Measurements from ENCODE around the gene CRACR2A.

Gene CRACR2A

GRCh38 chr12:3727877-3728632 lies 24.9 kb downstream of the CRACR2A start:
- Mint-ChIP-seq H3K36me3 (ENCODE audit: insufficient read depth) (peaks cover 22% of the 10 kb centered on the region), H3K9me3 (no peaks in the 10 kb centered on the region), H3K4me3 (peak overlapping the region; percentile 56), H3K4me1 (peaks cover 37% of the 10 kb centered on the region), H3K27me3 (no peaks in the 10 kb centered on the region), H3K27ac (ENCODE audit: low read depth) (peak overlapping the region; percentile 81)
- DNase-seq (ENCODE audit: low spot score in 2 of 2) (peak; percentile 22 to 56), ATAC-seq (replicated peaks; ENCODE audit: extremely low read depth, poor library complexity, severe bottlenecking) (peak; percentile 89)

GRCh38 chr12:3727354-3727753 lies 25.6 kb downstream of the CRACR2A start:
- no peak for ATAC-seq (replicated peaks; ENCODE audit: extremely low read depth, poor library complexity, severe bottlenecking)
- no peak for DNase-seq (ENCODE audit: low spot score in 2 of 2)
- Mint-ChIP-seq H3K4me1 (peaks cover 37% of the 10 kb centered on the region), H3K27ac (ENCODE audit: low read depth) (peak overlapping the region; percentile 81), H3K27me3 (no peaks in the 10 kb centered on the region), H3K9me3 (no peaks in the 10 kb centered on the region), H3K36me3 (ENCODE audit: insufficient read depth) (peaks cover 22% of the 10 kb centered on the region), H3K4me3 (no peak overlapping the region)

GRCh38 chr12:3726456-3726855 lies 26.5 kb downstream of the CRACR2A start:
- no peak for DNase-seq (ENCODE audit: low spot score in 2 of 2)
- no peak for ATAC-seq (replicated peaks; ENCODE audit: extremely low read depth, poor library complexity, severe bottlenecking)
- no peaks in the 10 kb centered on the region for H3K9me3 Mint-ChIP-seq
- H3K4me1 Mint-ChIP-seq: peaks cover 42% of the 10 kb centered on the region
- H3K36me3 Mint-ChIP-seq (ENCODE audit: insufficient read depth): peaks cover 23% of the 10 kb centered on the region
- no peaks in the 10 kb centered on the region for H3K27me3 Mint-ChIP-seq
- H3K4me3 Mint-ChIP-seq: no peak overlapping the region
- H3K27ac Mint-ChIP-seq (ENCODE audit: low read depth): peak overlapping the region; percentile 81

GRCh38 chr12:3725388-3726115 lies 27.4 kb downstream of the CRACR2A start:
- H3K36me3 Mint-ChIP-seq (ENCODE audit: insufficient read depth): peaks cover 21% of the 10 kb centered on the region
- no peaks in the 10 kb centered on the region for H3K27me3 Mint-ChIP-seq
- no peaks in the 10 kb centered on the region for H3K9me3 Mint-ChIP-seq
- DNase-seq (ENCODE audit: low spot score in 2 of 2): no peak
- no peak for ATAC-seq (replicated peaks; ENCODE audit: extremely low read depth, poor library complexity, severe bottlenecking)
- H3K4me3 Mint-ChIP-seq: no peak overlapping the region
- peaks cover 45% of the 10 kb centered on the region for H3K4me1 Mint-ChIP-seq
- no peak overlapping the region for H3K27ac Mint-ChIP-seq (ENCODE audit: low read depth)

- DNase-seq (ENCODE audit: low spot score in 2 of 2) (no peak), ATAC-seq (replicated peaks; ENCODE audit: extremely low read depth, poor library complexity, severe bottlenecking) (no peak)
- H3K4me1 Mint-ChIP-seq: peaks cover 52% of the 10 kb centered on the region
- no peak overlapping the region for H3K4me3 Mint-ChIP-seq
- no peak overlapping the region for H3K27ac Mint-ChIP-seq (ENCODE audit: low read depth)
- H3K36me3 Mint-ChIP-seq (ENCODE audit: insufficient read depth): peaks cover 17% of the 10 kb centered on the region
- no peaks in the 10 kb centered on the region for H3K9me3 Mint-ChIP-seq
- no peaks in the 10 kb centered on the region for H3K27me3 Mint-ChIP-seq
Measured at GRCh38 chr12:3723916-3724805, 28.7 kb downstream of the CRACR2A start.

GRCh38 chr12:3722368-3722767 lies 30.5 kb downstream of the CRACR2A start:
- H3K9me3 Mint-ChIP-seq: no peaks in the 10 kb centered on the region
- H3K4me1 Mint-ChIP-seq: peaks cover 36% of the 10 kb centered on the region
- ATAC-seq (replicated peaks; ENCODE audit: extremely low read depth, poor library complexity, severe bottlenecking): no peak
- H3K27me3 Mint-ChIP-seq: no peaks in the 10 kb centered on the region
- no peak overlapping the region for H3K27ac Mint-ChIP-seq (ENCODE audit: low read depth)
- H3K4me3 Mint-ChIP-seq: no peak overlapping the region
- H3K36me3 Mint-ChIP-seq (ENCODE audit: insufficient read depth): peaks cover 11% of the 10 kb centered on the region
- DNase-seq (ENCODE audit: low spot score in 2 of 2): no peak

GRCh38 chr12:3720772-3721171 lies 32.1 kb downstream of the CRACR2A start:
- H3K27ac Mint-ChIP-seq (ENCODE audit: low read depth): no peak overlapping the region
- H3K4me1 Mint-ChIP-seq: peaks cover 23% of the 10 kb centered on the region
- DNase-seq (ENCODE audit: low spot score in 2 of 2): no peak
- H3K9me3 Mint-ChIP-seq: no peaks in the 10 kb centered on the region
- ATAC-seq (replicated peaks; ENCODE audit: extremely low read depth, poor library complexity, severe bottlenecking): no peak
- H3K4me3 Mint-ChIP-seq: no peak overlapping the region
- H3K36me3 Mint-ChIP-seq (ENCODE audit: insufficient read depth): peaks cover 14% of the 10 kb centered on the region
- no peaks in the 10 kb centered on the region for H3K27me3 Mint-ChIP-seq

- Mint-ChIP-seq H3K36me3 (ENCODE audit: insufficient read depth) (peaks cover 7% of the 10 kb centered on the region), H3K4me1 (peaks cover 22% of the 10 kb centered on the region), H3K27me3 (no peaks in the 10 kb centered on the region), H3K27ac (ENCODE audit: low read depth) (no peak overlapping the region), H3K9me3 (no peaks in the 10 kb centered on the region), H3K4me3 (no peak overlapping the region)
- ATAC-seq (replicated peaks; ENCODE audit: extremely low read depth, poor library complexity, severe bottlenecking): peak; percentile 54
- DNase-seq (ENCODE audit: low spot score in 2 of 2): no peak
Measured at GRCh38 chr12:3718100-3718499, 34.8 kb downstream of the CRACR2A start.

- ATAC-seq (replicated peaks; ENCODE audit: extremely low read depth, poor library complexity, severe bottlenecking) (no peak), DNase-seq (ENCODE audit: low spot score in 2 of 2) (no peak)
- Mint-ChIP-seq H3K36me3 (ENCODE audit: insufficient read depth) (peaks cover 7% of the 10 kb centered on the region), H3K27ac (ENCODE audit: low read depth) (no peak overlapping the region), H3K4me1 (peaks cover 22% of the 10 kb centered on the region), H3K9me3 (no peaks in the 10 kb centered on the region), H3K4me3 (no peak overlapping the region), H3K27me3 (no peaks in the 10 kb centered on the region)
Measured at GRCh38 chr12:3717283-3717898, 35.5 kb downstream of the CRACR2A start.

GRCh38 chr12:3715999-3716398 lies 36.9 kb downstream of the CRACR2A start:
- no peak overlapping the region for H3K4me3 Mint-ChIP-seq
- no peaks in the 10 kb centered on the region for H3K9me3 Mint-ChIP-seq
- peaks cover 9% of the 10 kb centered on the region for H3K36me3 Mint-ChIP-seq (ENCODE audit: insufficient read depth)
- H3K27ac Mint-ChIP-seq (ENCODE audit: low read depth): no peak overlapping the region
- DNase-seq (ENCODE audit: low spot score in 2 of 2) (no peak), ATAC-seq (replicated peaks; ENCODE audit: extremely low read depth, poor library complexity, severe bottlenecking) (no peak)
- H3K4me1 Mint-ChIP-seq: peaks cover 22% of the 10 kb centered on the region
- H3K27me3 Mint-ChIP-seq: no peaks in the 10 kb centered on the region

- H3K27me3 Mint-ChIP-seq: no peaks in the 10 kb centered on the region
- peaks cover 10% of the 10 kb centered on the region for H3K36me3 Mint-ChIP-seq (ENCODE audit: insufficient read depth)
Measured at GRCh38 chr12:3713947-3714346, 39.0 kb downstream of the CRACR2A start.

GRCh38 chr12:3713483-3713882 lies 39.4 kb downstream of the CRACR2A start:
- no peaks in the 10 kb centered on the region for H3K9me3 Mint-ChIP-seq
- peaks cover 8% of the 10 kb centered on the region for H3K36me3 Mint-ChIP-seq (ENCODE audit: insufficient read depth)
- DNase-seq (ENCODE audit: low spot score in 2 of 2) (no peak), ATAC-seq (replicated peaks; ENCODE audit: extremely low read depth, poor library complexity, severe bottlenecking) (no peak)
- H3K27ac Mint-ChIP-seq (ENCODE audit: low read depth): no peak overlapping the region
- no peaks in the 10 kb centered on the region for H3K27me3 Mint-ChIP-seq
- H3K4me1 Mint-ChIP-seq: peaks cover 11% of the 10 kb centered on the region
- no peak overlapping the region for H3K4me3 Mint-ChIP-seq

More at GRCh38 chr12:3713947-3714346, 39.0 kb downstream of the CRACR2A start:
- Mint-ChIP-seq H3K4me3 (no peak overlapping the region), H3K27ac (ENCODE audit: low read depth) (no peak overlapping the region), H3K4me1 (peaks cover 11% of the 10 kb centered on the region), H3K9me3 (no peaks in the 10 kb centered on the region)
- ATAC-seq (replicated peaks; ENCODE audit: extremely low read depth, poor library complexity, severe bottlenecking) (no peak), DNase-seq (ENCODE audit: low spot score in 2 of 2) (no peak)
